Calu3 (cell line): ENCODE measurements around the gene CCNI. TPM values are rescaled to one million over a fixed set of nuclear protein-coding genes. Genes with fewer than 3 reads are reported as not detected.
"Not testable (repeated sequence)": the region's sequence is repeated elsewhere in the genome, so short reads cannot be mapped to it uniquely, and the experiment has no call there.

Experiments
- BruUV-seq: library from RNA; stranded (reverse); fragments of 400-500 nt; replicated peaks from 2 replicates; lab custom pipeline; 2021; lab: Mats Ljungman, UMichigan
- CTCF ChIA-PET: fragments of 300-600 bp; sonication (Branson Sonifier 250); formaldehyde crosslinking; loops from one replicate; lab custom pipeline; 2022; ENCODE audit warnings: antibody characterized with exemption; lab: Charles Lee
- DNase-seq: peaks from one replicate; pipeline ENCODE4 v3.0.0; 2022
- H3K27ac Mint-ChIP-seq: one replicate; pipeline ENCODE4 v1.8.0; 2022; ENCODE audit warnings: mixed read lengths; ENCODE audit not compliant: unreplicated experiment
- H3K27me3 Mint-ChIP-seq: one replicate; pipeline ENCODE4 v1.8.0; 2022; ENCODE audit warnings: mixed read lengths; ENCODE audit not compliant: unreplicated experiment
- H3K36me3 Mint-ChIP-seq: one replicate; pipeline ENCODE4 v1.8.0; 2022; ENCODE audit warnings: mild to moderate bottlenecking, moderate library complexity, mixed read lengths; ENCODE audit not compliant: insufficient read depth, unreplicated experiment
- H3K4me1 Mint-ChIP-seq: one replicate; pipeline ENCODE4 v1.8.0; 2022; ENCODE audit warnings: mild to moderate bottlenecking, low read depth, mixed read lengths; ENCODE audit not compliant: unreplicated experiment
- H3K4me3 Mint-ChIP-seq: one replicate; pipeline ENCODE4 v1.8.0; 2022; ENCODE audit warnings: mild to moderate bottlenecking, low read depth, moderate library complexity, mixed read lengths; ENCODE audit not compliant: unreplicated experiment
- H3K9me3 Mint-ChIP-seq: one replicate; pipeline ENCODE4 v1.8.0; 2022; ENCODE audit warnings: low read depth, mixed read lengths; ENCODE audit not compliant: unreplicated experiment
- intact Hi-C: fragments of 100-400 bp; cut with micrococcal nuclease; formaldehyde crosslinking; loops from one replicate; pipeline ENCODE4 v1.10.0; 2022; ENCODE audit not compliant: unreplicated experiment
- total RNA-seq: library from RNA; stranded (reverse); gene quantifications from 2 replicates; pipeline ENCODE4 v1.2.3, GENCODE V29; 2022
- TF ChIP-seq, protein P1 (sequence below): fragments of 200-600 bp; IDR thresholded peaks from one replicate; pipeline ENCODE4 v1.8.0; 2022; ENCODE audit warnings: antibody characterized with exemption; ENCODE audit not compliant: unreplicated experiment

Gene CCNI
- total RNA-seq, 1 experiment from 2014 or later: 136 TPM

DNA sequence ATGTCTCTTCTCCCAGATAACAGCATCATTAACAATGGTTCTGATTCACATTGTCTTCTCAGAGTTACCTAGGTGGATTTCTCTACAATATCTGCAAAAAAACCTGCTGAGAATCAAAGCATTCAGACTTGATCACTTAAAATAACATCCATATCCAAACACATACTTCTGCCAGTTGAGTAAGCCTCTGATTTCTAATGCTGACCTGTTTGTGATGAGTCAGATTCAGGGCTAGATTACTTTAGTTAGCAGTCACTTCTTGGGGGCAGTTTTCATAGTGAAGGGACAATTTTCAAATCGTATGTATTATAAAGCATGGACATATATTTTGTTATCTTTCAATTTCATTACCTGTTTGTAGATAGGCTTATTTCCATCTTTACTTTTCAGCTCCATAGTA is 35.5 kb downstream of the CCNI start:
- no TSS peak for BruUV-seq
- DNase-seq: no peak
- Mint-ChIP-seq H3K36me3 (peaks cover 3% of the 10 kb centered on the region), H3K27me3 (no peaks in the 10 kb centered on the region), H3K27ac (no peak overlapping the region), H3K4me1 (no peaks in the 10 kb centered on the region), H3K4me3 (no peak overlapping the region), H3K9me3 (no peaks in the 10 kb centered on the region)
- CTCF ChIA-PET: no interaction called here
- intact Hi-C loops: no loop called here
- TF ChIP-seq, protein P1, sequence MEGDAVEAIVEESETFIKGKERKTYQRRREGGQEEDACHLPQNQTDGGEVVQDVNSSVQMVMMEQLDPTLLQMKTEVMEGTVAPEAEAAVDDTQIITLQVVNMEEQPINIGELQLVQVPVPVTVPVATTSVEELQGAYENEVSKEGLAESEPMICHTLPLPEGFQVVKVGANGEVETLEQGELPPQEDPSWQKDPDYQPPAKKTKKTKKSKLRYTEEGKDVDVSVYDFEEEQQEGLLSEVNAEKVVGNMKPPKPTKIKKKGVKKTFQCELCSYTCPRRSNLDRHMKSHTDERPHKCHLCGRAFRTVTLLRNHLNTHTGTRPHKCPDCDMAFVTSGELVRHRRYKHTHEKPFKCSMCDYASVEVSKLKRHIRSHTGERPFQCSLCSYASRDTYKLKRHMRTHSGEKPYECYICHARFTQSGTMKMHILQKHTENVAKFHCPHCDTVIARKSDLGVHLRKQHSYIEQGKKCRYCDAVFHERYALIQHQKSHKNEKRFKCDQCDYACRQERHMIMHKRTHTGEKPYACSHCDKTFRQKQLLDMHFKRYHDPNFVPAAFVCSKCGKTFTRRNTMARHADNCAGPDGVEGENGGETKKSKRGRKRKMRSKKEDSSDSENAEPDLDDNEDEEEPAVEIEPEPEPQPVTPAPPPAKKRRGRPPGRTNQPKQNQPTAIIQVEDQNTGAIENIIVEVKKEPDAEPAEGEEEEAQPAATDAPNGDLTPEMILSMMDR: no peak

DNA sequence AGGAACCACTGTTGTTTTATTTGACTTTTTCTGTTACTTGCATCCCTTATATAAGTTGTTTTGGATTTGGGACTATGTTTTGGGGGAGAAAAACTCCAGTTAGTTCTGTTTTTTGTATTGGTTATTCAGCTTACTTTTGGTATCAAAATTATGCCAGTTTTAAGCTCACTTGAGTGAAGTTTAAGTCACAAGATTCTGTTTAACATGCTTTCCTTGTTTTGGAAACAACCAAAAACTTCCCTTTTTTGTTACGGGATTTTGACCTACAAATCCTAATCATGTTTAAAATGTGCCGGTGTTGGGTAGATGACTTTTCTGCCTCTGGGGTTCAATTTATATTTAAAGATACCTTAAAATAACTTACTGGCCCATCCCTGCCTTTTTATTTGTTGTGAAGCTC is 36.0 kb downstream of the CCNI start:
- DNase-seq: no peak
- TF ChIP-seq, protein P1: no peak
- CTCF ChIA-PET: no interaction called here
- Mint-ChIP-seq H3K36me3 (peaks cover 3% of the 10 kb centered on the region), H3K9me3 (no peaks in the 10 kb centered on the region), H3K4me1 (no peaks in the 10 kb centered on the region), H3K27ac (no peak overlapping the region), H3K4me3 (no peak overlapping the region), H3K27me3 (no peaks in the 10 kb centered on the region)
- BruUV-seq: no TSS peak
- intact Hi-C loops: no loop called here

DNA sequence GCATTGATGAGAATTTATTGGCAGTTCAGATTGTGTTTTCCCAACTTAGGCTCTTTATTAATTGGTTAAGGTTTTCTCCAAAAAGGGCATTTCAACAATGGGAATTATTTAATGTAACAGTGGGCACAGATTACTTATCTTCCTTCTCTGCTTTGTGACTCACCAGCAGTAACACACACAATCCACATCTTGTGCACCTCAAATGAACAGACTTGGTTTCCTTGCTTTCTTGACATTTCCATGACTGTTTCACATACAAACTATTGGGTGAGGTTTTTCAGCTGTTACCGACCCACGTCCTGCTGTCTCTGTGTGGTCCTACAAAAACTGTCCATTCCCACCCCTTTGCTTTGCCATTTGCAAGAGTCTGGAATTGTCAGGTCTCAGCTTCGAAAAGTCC is 38.1 kb downstream of the CCNI start:
- no TSS peak for BruUV-seq
- no peak overlapping the region for H3K4me3 Mint-ChIP-seq
- H3K36me3 Mint-ChIP-seq: peaks cover 3% of the 10 kb centered on the region
- no peaks in the 10 kb centered on the region for H3K27me3 Mint-ChIP-seq
- DNase-seq: no peak
- intact Hi-C loops: no loop called here
- TF ChIP-seq, protein P1: no peak
- no peaks in the 10 kb centered on the region for H3K4me1 Mint-ChIP-seq
- no peaks in the 10 kb centered on the region for H3K9me3 Mint-ChIP-seq
- CTCF ChIA-PET: no interaction called here
- H3K27ac Mint-ChIP-seq: no peak overlapping the region

DNA sequence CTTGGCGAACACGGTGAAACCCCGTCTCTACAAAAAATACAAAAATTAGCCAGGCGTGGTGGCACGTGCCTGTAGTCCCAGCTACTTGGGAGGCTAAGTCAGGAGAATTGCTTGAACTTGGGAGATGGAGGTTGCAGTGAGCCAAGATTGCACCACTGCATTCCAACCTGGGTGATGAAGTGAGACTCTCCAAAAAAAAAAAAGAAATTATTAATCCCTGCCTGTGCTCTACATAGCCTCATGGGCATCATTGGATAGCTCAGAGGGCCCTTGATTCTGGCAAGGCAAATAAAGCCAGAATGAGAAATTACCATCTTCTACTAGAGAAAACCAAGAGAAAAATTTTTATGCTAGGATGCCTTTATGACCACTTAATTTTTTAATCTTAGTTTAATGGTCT is 38.6 kb downstream of the CCNI start:
- H3K4me1 Mint-ChIP-seq, DNase-seq, H3K27me3 Mint-ChIP-seq, H3K4me3 Mint-ChIP-seq, CTCF ChIA-PET, H3K9me3 Mint-ChIP-seq, H3K36me3 Mint-ChIP-seq, H3K27ac Mint-ChIP-seq, intact Hi-C loops: not testable (repeated sequence)
- BruUV-seq: TSS peak; percentile 41

DNA sequence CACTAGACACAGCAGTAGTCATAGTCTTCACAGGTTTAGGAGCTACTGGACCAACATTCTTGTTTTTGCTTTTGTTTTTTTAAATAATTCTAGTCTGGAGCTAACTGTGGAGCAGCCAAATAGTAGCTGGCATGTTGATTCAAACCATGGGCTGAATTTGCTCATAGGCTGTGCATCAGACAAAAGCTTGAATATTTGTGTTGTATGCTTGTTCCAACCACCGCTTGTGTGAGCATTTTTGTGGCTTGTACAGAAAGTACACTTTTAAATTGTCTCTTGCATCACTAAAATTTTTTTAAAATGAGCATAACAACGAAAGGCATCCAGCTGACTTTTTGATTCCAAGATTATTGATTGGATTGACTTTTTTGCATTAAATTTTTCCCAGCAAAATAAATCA is 39.6 kb downstream of the CCNI start:
- DNase-seq: no peak
- Mint-ChIP-seq H3K36me3 (peaks cover 3% of the 10 kb centered on the region), H3K4me3 (no peak overlapping the region), H3K4me1 (no peaks in the 10 kb centered on the region), H3K27me3 (no peaks in the 10 kb centered on the region), H3K27ac (no peak overlapping the region), H3K9me3 (no peaks in the 10 kb centered on the region)
- intact Hi-C loops: no loop called here
- TF ChIP-seq, protein P1: no peak
- BruUV-seq: no TSS peak
- CTCF ChIA-PET: no interaction called here
